DOHH2 (cell line): ENCODE data around the gene CSMD2.

Experiments
- CTCF ChIP-seq: fragments of 200-600 bp; sonication (generic); IDR thresholded peaks from one replicate; pipeline ENCODE4 v1.5.1; 2014; ENCODE audit warnings: antibody characterized with exemption, mild to moderate bottlenecking, low read depth, low read length; ENCODE audit not compliant: poor library complexity, severe bottlenecking
- EZH2phosphoT487 ChIP-seq: fragments of 200-600 bp; sonication (generic); IDR thresholded peaks from 2 replicates; pipeline ENCODE4 v1.6.1; 2017; ENCODE audit warnings: borderline replicate concordance, mild to moderate bottlenecking, antibody characterized with exemption, low read length, moderate library complexity, mixed read lengths

GRCh38 chr1:34132161-34132420, 32.9 kb downstream of the CSMD2 start:
- TF ChIP-seq CTCF = no peak
- no peak for TF ChIP-seq EZH2phosphoT487
